Left ventricle myocardium inferior (tissue), 1 donor: ENCODE data around the gene NGF. TPM values are rescaled to one million over a fixed set of nuclear protein-coding genes. Genes with fewer than 3 reads are reported as not detected.

ENCODE experiments used
- DNase-seq: peaks from one replicate; pipeline ENCODE4 v3.0.0-alpha.2; 2020
- H3K27ac ChIP-seq: fragments of 200-600 bp; replicated peaks from 2 replicates; pipeline ENCODE4 v1.8.0; 2021
- H3K27me3 ChIP-seq: fragments of 200-600 bp; 2 replicates; pipeline ENCODE4 v1.8.0; 2021; ENCODE audit warnings: low read depth
- H3K36me3 ChIP-seq: fragments of 200-600 bp; 2 replicates; pipeline ENCODE4 v1.8.0; 2021
- H3K4me1 ChIP-seq: fragments of 200-600 bp; 2 replicates; pipeline ENCODE4 v1.8.0; 2021
- H3K4me3 ChIP-seq: fragments of 200-600 bp; 2 replicates; pipeline ENCODE4 v1.8.0; 2021; ENCODE audit warnings: mild to moderate bottlenecking, moderate library complexity
- H3K9me3 ChIP-seq: fragments of 200-600 bp; replicated peaks from 2 replicates; pipeline ENCODE4 v1.8.0; 2021
- CTCF ChIP-seq: fragments of 200-600 bp; IDR thresholded peaks from 2 replicates; pipeline ENCODE4 v1.8.0; 2021; ENCODE audit warnings: antibody characterized with exemption, mild to moderate bottlenecking, borderline replicate concordance
- intact Hi-C: fragments of 100-400 bp; cut with micrococcal nuclease; formaldehyde crosslinking; loops from one replicate; pipeline ENCODE4 v1.11.0; 2022
- total RNA-seq: library from RNA; stranded (reverse); fragmentation: NEBNext Ultra II Directional; extraction: Animal tissue kit (Norgen Biotek cat#: 25700); gene quantifications from one replicate; pipeline ENCODE4 v1.2.1, GENCODE V29; 2021
- donor health status: DM: no; HTN: yes; CAD: no; lungs with severe emphysema.

Gene NGF
- total RNA-seq, 1 donor from 2014 or later: 5.3 TPM

DNA sequence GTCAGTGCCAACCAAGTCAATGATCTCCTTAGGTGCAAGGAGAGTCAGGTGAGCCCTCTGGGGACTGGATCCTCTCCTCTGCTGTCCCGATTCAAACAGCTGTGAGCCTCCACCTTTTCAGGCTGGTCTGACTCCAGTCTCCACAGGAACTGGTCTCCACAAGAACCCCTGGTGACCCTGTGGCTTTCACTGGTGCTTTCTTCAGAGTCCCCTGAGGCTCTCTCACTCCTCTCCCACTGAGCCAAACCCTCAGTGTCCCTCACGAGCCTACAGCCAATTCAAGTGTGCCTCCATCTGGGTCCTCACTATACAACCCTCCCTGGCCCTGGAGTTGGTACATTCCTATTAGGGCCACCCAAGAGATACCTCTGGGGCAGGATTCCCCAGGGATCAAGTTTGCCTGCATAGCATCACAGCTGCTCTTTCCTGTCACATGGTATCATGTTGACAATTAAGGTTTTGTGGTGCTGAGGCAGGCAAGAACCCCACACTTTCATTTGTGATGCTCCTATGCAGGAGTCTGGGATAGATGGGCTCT is 5.2 kb upstream of the NGF start:
- H3K27me3 ChIP-seq: peaks cover 6% of the 10 kb centered on the region
- TF ChIP-seq CTCF: no peak
- no peak overlapping the region for H3K27ac ChIP-seq
- peaks cover 39% of the 10 kb centered on the region for H3K4me1 ChIP-seq
- H3K36me3 ChIP-seq: no peaks in the 10 kb centered on the region
- H3K4me3 ChIP-seq: no peak overlapping the region
- no peaks in the 10 kb centered on the region for H3K9me3 ChIP-seq
- DNase-seq: no peak
- intact Hi-C loops: no loop called here

DNA sequence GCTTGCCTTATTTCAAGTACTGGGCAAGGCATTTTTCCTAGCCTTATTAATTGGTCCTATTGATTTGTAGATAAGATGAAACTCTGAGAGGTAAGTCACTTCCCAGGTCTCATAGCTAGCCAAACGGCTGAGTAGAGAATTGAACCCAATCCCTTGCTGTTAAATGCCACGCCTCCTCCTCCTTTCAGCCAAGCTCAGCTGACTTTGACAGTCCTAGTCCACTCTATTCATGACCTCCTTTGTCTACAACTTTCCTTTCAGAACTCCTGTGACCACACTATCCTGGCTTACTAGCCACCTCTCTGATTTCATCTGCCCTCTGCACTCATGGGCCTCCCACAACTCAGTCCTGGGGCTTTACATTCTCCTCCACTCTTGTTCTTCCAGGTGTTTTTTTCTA is 3.9 kb upstream of the NGF start:
- Histone ChIP-seq H3K4me1 (peaks cover 52% of the 10 kb centered on the region), H3K27ac (no peak overlapping the region), H3K36me3 (no peaks in the 10 kb centered on the region), H3K9me3 (no peaks in the 10 kb centered on the region), H3K27me3 (peaks cover 17% of the 10 kb centered on the region), H3K4me3 (no peak overlapping the region)
- DNase-seq: no peak
- intact Hi-C loops: no loop called here
- TF ChIP-seq CTCF: no peak

DNA sequence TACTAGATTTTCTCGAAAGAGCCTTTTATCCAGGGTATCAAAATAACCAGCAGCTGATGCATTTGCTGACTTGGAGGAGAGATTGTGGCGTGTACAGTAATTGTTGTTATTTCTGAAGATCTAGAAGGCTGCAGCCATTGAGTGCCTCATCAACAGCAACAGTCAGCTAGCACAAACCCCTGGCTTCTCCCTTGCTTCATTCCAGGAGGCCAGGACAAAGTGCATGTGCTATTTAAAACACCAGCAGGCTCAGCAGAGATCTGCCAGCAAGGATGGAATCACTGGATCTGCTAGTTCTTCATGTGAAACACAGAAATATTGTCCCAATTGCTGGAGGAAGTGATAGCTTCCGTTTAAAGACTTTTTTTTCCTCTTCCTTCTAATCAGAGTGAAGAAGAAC is 2.8 kb upstream of the NGF start:
- intact Hi-C loops: no loop called here
- Histone ChIP-seq H3K27me3 (peaks cover 17% of the 10 kb centered on the region), H3K9me3 (no peaks in the 10 kb centered on the region), H3K36me3 (no peaks in the 10 kb centered on the region), H3K4me3 (no peak overlapping the region), H3K4me1 (peaks cover 56% of the 10 kb centered on the region), H3K27ac (peak overlapping the region; percentile 88)
- no peak for DNase-seq
- TF ChIP-seq CTCF: no peak

GRCh38 chr1:115338457-115338820 is 390 bp upstream of the NGF start:
- Histone ChIP-seq H3K36me3 (no peaks in the 10 kb centered on the region), H3K4me3 (peak overlapping the region; percentile 81), H3K27me3 (peaks cover 17% of the 10 kb centered on the region), H3K9me3 (no peaks in the 10 kb centered on the region), H3K27ac (peak overlapping the region; percentile 88), H3K4me1 (peaks cover 71% of the 10 kb centered on the region)
- no peak for TF ChIP-seq CTCF
- DNase-seq: no peak
- intact Hi-C loops: no loop called here

DNA sequence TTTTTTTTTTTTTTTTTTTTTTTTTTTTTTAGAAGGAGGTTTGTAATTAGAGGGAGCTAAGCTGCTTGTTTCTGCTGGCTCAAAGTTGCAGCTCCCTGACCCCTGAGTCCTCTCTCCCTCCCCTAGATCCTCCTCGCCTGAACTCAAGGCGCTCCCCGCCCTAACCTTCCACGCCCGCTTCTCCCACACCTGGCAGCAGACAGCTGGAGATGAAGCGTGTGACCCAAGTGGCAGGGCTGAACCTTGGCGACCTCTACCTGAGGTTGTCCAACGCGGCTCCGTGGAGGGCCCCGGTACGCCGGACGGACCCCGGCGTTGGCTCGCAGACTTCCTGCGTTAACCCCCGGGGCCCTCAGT is 795 bp downstream of the NGF start:
- Histone ChIP-seq H3K27ac (peak overlapping the region; percentile 88), H3K4me1 (peaks cover 73% of the 10 kb centered on the region), H3K36me3 (no peaks in the 10 kb centered on the region), H3K9me3 (no peaks in the 10 kb centered on the region), H3K4me3 (peak overlapping the region; percentile 81), H3K27me3 (peaks cover 17% of the 10 kb centered on the region)
- TF ChIP-seq CTCF: no peak
- intact Hi-C loops: no loop called here
- DNase-seq: no peak

DNA sequence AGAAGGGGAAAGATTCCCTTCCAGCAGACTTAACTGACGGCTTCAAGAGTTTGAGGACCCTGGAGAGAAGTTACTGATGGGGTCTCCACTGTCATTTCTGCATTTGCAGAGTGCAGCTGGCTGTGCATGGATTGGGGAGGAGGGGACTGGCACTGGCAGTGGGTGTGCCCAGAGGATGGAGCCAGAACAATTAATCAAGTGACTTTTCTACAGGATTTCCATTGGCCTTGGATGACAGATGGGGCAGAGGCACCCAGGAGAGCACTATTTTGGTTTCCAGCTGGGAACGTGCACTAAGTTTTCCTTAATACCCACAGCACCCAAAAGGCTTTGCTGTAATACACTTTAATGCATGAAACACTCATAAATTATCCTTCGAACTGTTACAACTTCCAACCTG is 1.3 kb downstream of the NGF start:
- no peak for TF ChIP-seq CTCF
- Histone ChIP-seq H3K9me3 (no peaks in the 10 kb centered on the region), H3K27ac (peak overlapping the region; percentile 88), H3K4me3 (peak overlapping the region; percentile 81), H3K4me1 (peaks cover 70% of the 10 kb centered on the region), H3K36me3 (no peaks in the 10 kb centered on the region), H3K27me3 (peaks cover 17% of the 10 kb centered on the region)
- no peak for DNase-seq
- intact Hi-C loops: no loop called here
